T follicular helper cell (primary cell): ENCODE results near the gene CELF1.

Experiments
- DNase-seq: peaks from one replicate; pipeline ENCODE4 v3.0.0-alpha.2; 2020; ENCODE audit warnings: low read depth

The CELF1 gene

GRCh38 chr11:47485107-47485506 lies 67.8 kb downstream of the CELF1 start:
- no peak for DNase-seq

GRCh38 chr11:47483457-47483856 lies 69.5 kb downstream of the CELF1 start:
- DNase-seq = no peak

DNA sequence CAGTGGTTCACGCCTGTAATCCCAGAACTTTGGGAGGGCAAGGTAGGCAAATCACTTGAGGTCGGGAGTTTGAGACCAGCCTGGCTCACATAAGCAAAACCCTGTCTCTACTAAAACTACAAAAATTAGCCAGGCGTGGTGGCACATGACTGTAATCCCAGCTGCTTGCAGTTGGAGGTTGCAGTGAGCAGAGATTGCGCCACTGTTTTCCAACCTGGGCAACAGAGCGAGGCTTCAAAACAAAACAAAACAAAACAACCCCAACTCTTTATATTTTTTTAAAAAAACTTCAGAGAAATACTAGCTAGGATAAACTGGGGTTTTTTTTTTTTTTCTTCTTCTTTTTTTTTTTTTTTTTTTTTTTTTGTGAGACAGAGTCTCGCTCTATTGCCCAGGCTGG lies 72.2 kb downstream of the CELF1 start:
- DNase-seq = no peak

DNA sequence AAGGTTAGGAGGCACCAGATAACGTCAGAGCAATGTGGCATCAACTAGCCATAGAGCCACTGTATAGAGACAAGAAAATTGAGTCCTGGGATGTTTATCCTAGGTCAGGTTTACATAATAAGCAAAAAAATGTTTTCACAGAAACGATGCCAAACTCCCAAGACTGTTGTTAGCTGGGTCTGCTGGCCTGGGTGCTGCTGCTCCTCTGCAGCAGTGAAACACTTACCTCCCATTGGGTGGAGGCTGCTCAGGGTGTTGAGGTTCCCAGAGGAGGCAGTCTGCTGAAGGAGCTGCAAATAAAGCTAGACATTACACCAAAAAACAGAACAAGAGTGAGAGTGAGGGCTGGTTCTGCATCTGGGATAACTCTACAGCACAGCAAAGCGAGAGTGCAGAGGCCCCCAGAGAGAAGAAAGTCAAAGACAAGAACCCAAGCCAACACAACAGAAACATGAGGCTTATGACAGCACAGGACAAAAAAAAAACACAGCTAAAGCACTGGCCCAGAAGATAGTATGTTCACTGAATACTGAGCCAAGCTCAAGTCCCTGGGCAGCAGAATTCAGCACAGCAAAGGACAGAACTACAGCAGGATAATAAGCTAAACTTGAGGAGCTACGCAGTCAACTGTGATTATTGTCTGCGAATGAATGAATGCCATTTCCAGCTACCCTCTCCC lies 74.1 kb downstream of the CELF1 start:
- no peak for DNase-seq

DNA sequence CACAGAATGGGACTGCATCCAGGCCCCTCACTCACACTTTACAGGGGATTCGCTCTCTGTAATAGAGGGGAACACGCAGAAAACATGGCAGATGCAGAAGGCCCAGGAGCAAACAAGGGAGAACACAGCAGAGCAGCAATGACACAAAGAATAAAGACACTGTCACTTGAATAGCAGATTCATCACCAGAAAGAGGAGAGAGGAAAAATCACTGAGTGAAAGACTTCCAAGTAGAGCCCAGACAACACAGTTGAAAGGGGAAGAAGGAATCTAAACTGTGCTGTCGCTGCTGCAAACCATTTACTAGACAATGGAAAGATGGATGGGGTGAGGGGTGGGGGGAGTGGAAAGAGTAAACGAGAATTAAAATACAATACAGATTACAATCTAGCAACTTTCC lies 75.2 kb downstream of the CELF1 start:
- DNase-seq = no peak

DNA sequence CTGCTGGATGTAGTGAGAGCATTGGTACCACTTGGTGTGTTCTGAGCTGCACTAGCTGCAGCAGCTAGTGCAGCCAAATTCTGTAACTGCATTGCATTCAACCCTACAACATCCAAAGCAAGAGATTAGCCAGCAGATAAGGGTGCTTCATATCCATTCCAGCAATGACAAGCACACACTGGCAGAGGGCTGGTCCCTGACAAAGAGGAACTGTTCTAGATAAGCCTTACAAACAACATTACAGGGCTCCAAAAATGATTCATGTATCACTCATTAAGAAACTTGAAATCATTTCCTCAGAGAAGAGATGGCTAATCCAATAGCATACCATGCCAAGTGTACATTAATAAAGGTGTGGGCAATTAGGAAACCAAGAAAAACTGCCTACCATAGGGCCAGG lies 75.6 kb downstream of the CELF1 start:
- no peak for DNase-seq

- DNase-seq = no peak
Observed at GRCh38 chr11:47470671-47471070, 82.3 kb downstream of the CELF1 start.

- DNase-seq = no peak
Observed at GRCh38 chr11:47469361-47470179, 83.4 kb downstream of the CELF1 start.

DNA sequence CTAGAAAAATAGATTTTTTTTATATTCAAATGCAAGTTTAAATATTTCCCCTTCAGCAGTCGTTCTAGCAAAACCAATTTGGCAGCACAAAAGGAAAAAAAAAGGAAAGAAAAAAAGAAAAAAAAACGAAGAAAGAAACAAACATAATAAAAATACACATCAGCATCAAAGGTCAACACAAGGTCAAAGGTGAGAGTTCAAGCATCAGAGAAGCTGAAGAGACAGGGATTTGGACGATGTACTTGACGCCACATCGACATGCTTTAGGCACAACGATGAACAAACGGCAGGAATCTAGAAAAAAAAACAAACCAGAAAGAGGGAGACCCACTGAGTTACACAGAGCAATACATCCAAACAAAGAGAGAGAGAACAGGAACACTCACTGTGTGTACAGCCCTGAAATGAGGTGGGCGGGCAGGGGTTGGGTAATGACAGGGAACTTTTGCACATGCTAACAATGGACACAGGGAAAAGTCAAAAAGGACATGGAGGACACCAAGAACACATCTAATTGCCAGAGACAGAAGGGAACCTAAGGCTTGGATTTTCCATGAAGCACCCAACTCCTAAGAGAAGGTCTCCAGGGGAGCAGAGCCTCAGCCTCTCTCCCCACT lies 84.2 kb downstream of the CELF1 start:
- DNase-seq = no peak

DNA sequence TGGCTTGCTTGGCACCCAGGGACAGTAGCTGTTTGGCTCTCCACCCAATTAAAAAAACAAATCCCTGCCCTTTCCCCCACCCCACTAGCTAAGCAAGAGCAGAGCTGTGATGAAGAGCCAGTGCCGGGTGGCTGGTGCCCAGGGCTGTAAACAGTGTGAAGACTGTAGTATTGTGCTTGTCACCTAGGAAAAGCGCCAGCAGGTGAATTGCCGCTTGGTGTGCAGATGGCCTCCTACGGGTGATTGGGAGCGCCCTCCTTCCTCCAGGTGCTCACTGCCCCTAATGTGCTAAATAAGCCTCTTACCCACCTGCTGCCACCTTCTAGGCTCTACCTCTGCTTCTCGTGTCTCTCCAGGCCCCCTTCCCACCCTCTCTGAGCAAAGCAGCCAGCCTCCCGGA lies 85.6 kb downstream of the CELF1 start:
- DNase-seq = no peak

GRCh38 chr11:47466701-47467250 lies 86.2 kb downstream of the CELF1 start:
- DNase-seq = no peak

DNA sequence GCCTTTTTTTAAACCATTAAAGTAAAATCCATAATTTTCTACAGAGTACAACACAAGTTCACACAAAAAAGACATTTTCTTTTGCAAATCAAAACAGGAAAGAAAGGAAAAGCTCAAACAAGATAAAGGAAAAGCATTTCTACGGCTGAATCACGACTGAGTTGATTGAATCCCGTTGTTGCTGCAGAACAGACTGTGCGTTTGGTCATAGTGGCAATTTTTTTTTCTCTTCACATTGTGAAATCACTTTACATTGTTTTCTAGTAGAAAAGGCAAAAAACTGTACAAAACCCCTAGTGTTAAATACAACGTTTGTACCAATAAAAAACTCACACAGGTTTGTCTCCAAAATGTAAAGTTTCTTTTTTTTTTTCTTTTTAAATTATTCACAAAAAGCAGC lies 86.7 kb downstream of the CELF1 start:
- DNase-seq = no peak

GRCh38 chr11:47464483-47464882 lies 88.4 kb downstream of the CELF1 start:
- DNase-seq = no peak

DNA sequence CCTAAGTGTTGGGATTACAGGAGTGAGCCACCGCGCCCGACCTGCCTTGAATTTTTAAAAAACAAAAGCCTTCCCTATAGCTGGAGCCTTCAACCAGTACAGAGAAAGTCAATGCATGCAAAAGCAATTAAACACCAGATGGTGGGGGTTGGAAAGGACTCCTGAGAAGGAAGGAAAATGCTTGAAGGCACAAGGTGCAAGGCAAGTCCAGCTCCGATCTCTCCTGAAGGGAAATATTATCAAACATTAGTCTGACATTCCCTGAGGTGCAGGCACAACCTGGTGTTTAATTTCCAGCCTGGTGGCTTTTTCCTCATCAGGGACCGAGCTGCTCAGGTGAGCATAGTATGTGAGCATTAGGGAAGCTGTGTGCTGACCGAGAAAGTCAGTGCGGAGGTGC lies 91.1 kb downstream of the CELF1 start:
- no peak for DNase-seq

GRCh38 chr11:47460571-47461235 lies 92.2 kb downstream of the CELF1 start:
- no peak for DNase-seq

DNA sequence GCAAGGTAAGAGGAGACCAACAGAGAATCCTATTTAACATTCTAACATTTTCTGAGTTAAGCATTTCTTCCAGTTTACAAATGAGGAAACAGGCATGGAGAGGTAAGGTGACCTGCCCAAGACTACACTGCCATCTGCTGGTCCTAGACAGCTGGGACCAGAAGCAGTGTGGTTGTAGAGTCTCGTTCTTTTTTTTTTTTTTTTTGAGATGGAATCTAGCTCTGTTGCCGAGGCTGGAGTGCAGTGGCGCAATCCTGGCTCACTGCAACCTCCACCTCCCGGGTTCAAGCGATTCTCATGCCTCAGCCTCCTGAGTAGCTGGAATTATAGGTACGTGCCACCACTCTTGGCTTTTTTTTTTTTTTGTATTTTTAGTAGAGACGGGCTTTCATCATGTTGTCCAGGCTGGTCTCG lies 98.7 kb downstream of the CELF1 start:
- DNase-seq = peak; percentile 57

- DNase-seq = no peak
Observed at GRCh38 chr11:47453365-47453764, 99.6 kb downstream of the CELF1 start.

DNA sequence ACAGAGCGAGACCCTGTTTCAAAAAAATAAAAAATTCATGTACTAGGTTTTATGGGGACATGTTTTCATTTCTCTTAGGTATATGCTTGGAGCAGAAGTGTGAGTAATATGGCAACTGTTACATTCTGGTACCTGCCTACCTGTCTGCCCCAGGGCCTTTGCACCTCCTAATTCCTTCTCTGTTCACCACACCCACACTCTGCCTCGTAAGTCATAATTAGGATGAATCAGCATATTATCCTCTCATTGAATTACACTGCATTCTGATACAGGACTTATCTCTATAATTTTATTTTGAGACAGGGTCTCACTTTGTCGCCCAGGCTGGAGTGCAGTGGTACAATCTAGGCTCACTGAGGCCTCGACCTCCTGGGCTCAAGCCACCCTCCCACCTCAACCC lies 100.9 kb downstream of the CELF1 start:
- DNase-seq = no peak

DNA sequence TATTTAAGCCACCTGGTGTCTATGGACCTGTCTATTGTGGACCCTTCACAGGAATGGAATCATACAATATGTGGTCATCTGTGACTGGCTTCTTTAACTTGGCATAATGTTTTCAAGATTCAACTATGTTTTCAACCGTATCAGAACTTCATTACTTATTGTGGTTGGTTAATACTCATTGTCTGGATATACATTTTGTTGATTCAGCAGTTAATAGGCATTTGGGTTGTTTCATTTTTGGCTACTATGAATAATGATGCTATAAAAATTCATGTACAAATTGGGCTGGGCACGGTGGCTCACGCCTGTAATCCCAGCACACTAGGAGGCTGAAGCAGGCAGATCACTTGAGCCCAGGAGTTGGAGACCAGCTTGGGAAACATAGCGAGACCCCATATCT lies 101.5 kb downstream of the CELF1 start:
- DNase-seq = no peak

GRCh38 chr11:47449541-47449940 lies 103.4 kb downstream of the CELF1 start:
- DNase-seq = no peak

DNA sequence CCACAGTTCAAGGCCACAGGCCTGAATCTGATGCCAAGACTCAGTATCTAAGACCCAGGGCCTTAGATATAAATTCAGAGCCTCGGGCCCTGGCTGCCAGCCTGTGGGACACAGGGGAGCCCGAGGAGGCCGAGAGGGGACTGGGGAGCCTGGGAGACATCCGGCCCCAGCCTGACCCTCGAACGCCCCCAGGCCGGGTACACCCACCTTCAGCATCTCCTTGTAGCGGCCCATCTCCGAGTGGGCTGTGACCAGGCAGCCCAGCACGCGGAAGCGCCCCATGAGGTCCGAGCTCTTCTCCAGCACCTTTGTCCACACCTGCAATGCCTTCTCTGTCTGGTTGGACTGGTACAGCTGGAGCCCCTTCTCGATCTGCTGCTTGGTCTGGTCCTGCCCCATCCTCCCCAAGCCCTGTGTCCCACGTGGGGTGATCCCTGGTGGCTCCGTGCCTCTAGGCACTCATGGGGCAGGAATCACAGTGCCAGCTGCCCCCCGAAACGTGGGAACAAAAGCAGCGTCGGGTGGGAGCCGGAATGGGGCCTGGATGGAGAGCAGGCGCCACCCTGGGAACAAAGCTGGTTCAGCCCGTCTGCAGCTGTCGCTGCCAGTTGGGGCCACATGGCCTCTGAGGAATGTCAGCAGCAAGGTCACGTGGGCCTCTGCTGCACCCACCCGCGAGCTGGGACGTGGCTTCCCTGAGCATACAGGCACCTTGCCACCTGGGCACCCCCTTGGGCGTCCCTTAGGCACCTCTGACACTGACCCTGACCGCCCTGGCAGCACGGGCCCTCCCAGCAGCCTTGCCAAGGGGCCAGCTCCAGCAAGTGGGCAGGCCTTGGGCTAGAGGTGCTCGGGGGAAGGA lies 104.1 kb downstream of the CELF1 start, which contains the start of gene RAPSN:
RAPSN (minus strand) TSS at position 571 of the 862 bp plus-strand sequence; CDS start at position 399, 172 bp downstream.
- DNase-seq = no peak
